Effector memory CD4-positive, alpha-beta T cell (primary cell): ENCODE results near the gene PRPF31.
A peak's percentile ranks its signal among the peaks of the same experiment; 100 is the strongest.

Source experiments
- DNase-seq, 3 donors: peaks; one replicate each; pipeline ENCODE4 v3.0.0-alpha.2; 2020
- H3K27ac ChIP-seq: 2 replicates; pipeline ENCODE4 v1.7.0; 2013; ENCODE audit warnings: mild to moderate bottlenecking, low read length, moderate library complexity; ENCODE audit not compliant: insufficient read depth, poor library complexity, severe bottlenecking
- H3K27me3 ChIP-seq: replicated peaks from 2 replicates; pipeline ENCODE4 v1.7.0; 2013; ENCODE audit warnings: mild to moderate bottlenecking, low read length; ENCODE audit not compliant: insufficient read depth, control insufficient read depth, poor library complexity, severe bottlenecking
- H3K36me3 ChIP-seq: 2 replicates; pipeline ENCODE4 v1.7.0; 2013; ENCODE audit warnings: mild to moderate bottlenecking, low read length, moderate library complexity; ENCODE audit not compliant: control insufficient read depth, insufficient read depth
- H3K4me1 ChIP-seq: 2 replicates; pipeline ENCODE4 v1.7.0; 2013; ENCODE audit warnings: low read length, mild to moderate bottlenecking; ENCODE audit not compliant: control insufficient read depth, insufficient read depth, poor library complexity, severe bottlenecking
- H3K4me3 ChIP-seq: 2 replicates; pipeline ENCODE4 v1.7.0; 2013; ENCODE audit warnings: low read length, low read depth, mild to moderate bottlenecking; ENCODE audit not compliant: insufficient read depth, poor library complexity, severe bottlenecking
- H3K9me3 ChIP-seq: 2 replicates; pipeline ENCODE4 v1.7.0; 2013; ENCODE audit warnings: mild to moderate bottlenecking, low read length, moderate library complexity; ENCODE audit not compliant: control insufficient read depth

The PRPF31 gene

DNA sequence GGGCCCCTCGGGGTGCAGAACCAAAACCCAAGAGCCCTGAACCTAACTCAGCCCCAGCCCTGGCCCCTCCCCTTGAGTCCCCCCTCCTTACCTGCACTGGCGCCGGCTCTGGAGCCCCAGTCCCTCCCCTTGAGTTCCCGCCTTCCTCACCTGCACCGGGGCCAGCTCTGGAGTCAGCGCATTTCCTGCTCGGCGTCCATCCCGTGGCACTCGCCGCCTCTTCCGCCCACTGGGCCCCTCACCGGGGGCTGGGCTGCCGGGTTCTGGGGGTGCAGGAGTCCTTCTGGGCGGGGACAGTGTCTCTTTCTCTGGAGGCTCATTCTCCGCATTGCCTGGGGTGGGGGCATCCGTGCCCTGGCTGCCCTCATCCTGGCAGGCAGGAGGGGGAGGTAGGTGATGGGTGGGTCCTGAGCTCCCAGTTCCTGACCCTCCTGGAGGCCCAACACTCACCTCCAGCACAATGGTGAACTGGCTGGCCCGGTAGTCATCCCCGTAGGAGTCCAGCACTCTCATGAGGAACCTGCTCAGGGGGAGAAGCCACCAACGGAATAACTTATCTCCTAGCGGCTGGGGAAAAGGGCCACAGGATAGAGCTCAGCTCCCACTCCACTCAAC, 7.6 kb upstream of the PRPF31 start:
- no peak for DNase-seq
- peaks cover 51% of the 10 kb centered on the region for H3K36me3 ChIP-seq
- H3K27me3 ChIP-seq: no peaks in the 10 kb centered on the region
- H3K4me3 ChIP-seq: no peak overlapping the region
- peaks cover 4% of the 10 kb centered on the region for H3K4me1 ChIP-seq
- no peaks in the 10 kb centered on the region for H3K9me3 ChIP-seq
- H3K27ac ChIP-seq: no peak overlapping the region

DNA sequence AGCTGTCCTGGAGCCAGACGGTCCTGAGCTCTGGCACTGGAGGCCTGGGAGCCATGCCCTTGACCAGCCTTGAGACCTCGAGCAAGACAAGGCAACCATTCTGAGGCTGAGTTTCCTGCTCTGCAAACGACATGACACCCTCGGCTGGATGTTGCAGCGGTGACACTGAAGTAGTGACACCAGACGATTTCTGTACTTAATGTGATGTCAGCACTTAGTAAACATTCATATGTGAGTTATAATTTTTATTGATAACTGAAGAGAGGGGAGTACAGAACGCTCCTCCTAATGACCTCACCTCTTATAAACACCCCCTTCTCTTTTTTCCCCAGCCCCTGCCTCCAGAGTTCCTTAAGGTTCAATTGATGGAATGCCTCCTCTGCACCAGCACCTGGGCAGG, 7.1 kb upstream of the PRPF31 start:
- H3K27me3 ChIP-seq: no peaks in the 10 kb centered on the region
- H3K36me3 ChIP-seq: peaks cover 51% of the 10 kb centered on the region
- peaks cover 1% of the 10 kb centered on the region for H3K4me1 ChIP-seq
- DNase-seq: no peak
- H3K9me3 ChIP-seq: no peaks in the 10 kb centered on the region
- H3K4me3 ChIP-seq: no peak overlapping the region
- H3K27ac ChIP-seq: no peak overlapping the region

DNA sequence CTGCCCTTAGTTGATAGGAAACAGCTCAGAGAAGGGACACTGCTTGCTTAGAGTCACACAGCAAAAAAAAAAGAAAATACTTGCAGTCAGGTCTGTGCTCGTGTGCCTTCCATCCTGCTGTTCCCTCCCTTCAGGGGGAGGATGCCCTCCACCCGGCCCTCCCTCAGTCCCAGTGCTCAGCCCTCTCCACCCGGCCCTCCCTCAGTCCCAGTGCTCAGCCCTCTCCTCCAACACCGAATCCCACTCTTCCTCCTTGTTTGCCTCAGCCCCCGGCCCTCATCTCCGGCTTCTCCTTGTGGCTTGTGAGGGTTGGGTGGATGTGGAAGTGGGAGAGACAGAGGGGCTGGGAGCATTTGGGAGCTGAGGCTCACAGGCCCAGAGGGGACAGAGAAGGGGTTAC, 5.9 kb upstream of the PRPF31 start:
- no peak for DNase-seq
- H3K36me3 ChIP-seq: peaks cover 51% of the 10 kb centered on the region

DNA sequence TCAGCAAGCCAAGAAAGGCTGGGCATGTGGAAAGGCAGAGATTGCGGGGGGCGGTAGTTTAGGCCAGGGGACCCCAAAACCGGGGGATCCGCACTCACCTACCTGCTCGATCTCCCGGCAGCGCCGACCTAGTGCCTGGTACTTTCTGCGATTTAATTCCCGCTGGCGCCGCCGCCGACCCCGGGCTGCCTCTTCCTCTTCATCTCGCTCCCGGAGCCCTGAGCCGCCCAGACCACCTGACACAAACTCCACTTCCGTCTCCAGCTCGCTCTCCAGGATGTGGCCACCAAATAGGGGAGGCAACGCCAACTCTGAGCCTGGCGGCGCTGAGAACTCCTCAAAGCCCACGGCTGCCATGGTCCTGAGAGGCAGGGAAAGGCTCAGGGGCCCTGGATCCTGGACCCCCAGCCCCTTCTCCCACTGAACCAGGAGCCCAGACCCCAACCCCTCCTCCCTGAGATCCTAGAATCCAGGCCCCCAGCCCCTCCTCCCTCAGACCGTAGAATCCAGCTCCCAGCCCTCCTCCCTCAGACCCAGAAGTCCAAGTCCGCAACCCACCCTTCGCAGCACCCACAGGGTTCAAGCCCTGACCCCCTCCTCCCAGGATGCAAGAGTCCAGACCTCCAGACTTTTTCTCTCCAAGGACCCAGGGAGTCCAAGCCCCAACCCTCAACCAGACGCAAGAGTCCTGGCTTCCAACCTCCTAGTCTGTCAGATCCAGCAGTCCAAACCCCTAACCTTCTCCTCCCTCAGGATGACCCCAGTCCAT, 1.0 kb upstream of the PRPF31 start:
- Histone ChIP-seq H3K36me3 (peaks cover 24% of the 10 kb centered on the region), H3K9me3 (no peaks in the 10 kb centered on the region), H3K27me3 (no peaks in the 10 kb centered on the region), H3K27ac (peak overlapping the region; percentile 83), H3K4me1 (peaks cover 12% of the 10 kb centered on the region), H3K4me3 (peak overlapping the region; percentile 78)
- DNase-seq: peak in 2 of 3 donors; percentile 29 to 44

More for the DNA sequence above, 5.9 kb upstream of the PRPF31 start:
- Histone ChIP-seq H3K4me3 (no peak overlapping the region), H3K27me3 (no peaks in the 10 kb centered on the region), H3K4me1 (peaks cover 2% of the 10 kb centered on the region), H3K9me3 (no peaks in the 10 kb centered on the region), H3K27ac (no peak overlapping the region)

DNA sequence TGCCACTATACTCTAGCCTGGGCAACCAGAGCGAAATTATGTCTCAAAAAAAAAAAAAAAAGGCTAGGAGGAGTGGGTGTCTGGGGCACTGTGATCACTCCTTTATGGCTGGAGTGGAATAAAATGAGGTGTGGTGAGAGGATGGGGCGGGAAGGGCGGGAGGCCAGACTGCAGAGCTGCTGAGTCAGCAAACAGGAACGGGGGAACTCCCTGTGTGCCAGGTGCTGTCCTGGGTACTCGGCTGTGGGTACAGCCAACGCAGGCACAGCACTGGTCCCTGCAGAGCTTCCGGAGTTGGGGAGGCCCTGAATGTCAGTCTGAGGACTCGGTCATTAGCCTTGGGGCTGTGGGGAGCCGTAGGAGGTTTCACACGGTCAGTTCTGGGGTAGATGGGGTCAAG, 5.7 kb downstream of the PRPF31 start:
- peaks cover 68% of the 10 kb centered on the region for H3K36me3 ChIP-seq
- DNase-seq: no peak
- peaks cover 6% of the 10 kb centered on the region for H3K4me1 ChIP-seq
- H3K9me3 ChIP-seq: no peaks in the 10 kb centered on the region
- H3K27ac ChIP-seq: no peak overlapping the region
- H3K4me3 ChIP-seq: no peak overlapping the region
- no peaks in the 10 kb centered on the region for H3K27me3 ChIP-seq

DNA sequence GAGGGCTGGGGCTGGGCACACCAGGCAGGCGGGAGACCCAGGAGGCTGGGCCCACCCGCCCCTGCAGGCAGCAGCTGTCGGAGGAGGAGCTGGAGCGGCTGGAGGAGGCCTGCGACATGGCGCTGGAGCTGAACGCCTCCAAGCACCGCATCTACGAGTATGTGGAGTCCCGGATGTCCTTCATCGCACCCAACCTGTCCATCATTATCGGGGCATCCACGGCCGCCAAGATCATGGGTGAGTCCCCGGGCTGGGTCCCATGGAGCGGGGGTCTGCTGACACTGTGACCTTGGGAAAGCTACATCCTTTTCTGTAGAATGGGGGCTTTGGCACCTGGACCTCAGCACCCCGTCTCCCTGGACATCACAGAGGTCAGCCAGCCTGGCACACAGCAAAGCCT, 8.1 kb downstream of the PRPF31 start:
- Histone ChIP-seq H3K9me3 (no peaks in the 10 kb centered on the region), H3K4me1 (no peaks in the 10 kb centered on the region), H3K4me3 (no peak overlapping the region), H3K36me3 (peaks cover 82% of the 10 kb centered on the region), H3K27ac (no peak overlapping the region), H3K27me3 (no peaks in the 10 kb centered on the region)
- DNase-seq: no peak

DNA sequence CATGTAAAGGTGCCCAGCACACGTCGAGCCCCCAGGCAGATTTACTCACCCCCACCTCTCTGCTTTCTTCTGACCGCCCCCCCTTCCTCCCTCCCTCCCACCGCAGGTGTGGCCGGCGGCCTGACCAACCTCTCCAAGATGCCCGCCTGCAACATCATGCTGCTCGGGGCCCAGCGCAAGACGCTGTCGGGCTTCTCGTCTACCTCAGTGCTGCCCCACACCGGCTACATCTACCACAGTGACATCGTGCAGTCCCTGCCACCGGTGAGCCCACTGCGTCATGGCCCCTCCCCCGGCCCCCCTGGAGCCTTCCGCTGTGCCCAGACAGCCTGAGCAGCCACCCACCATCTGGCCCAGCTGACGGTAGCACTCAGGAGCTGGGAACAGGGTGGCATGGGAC, 8.8 kb downstream of the PRPF31 start:
- Histone ChIP-seq H3K4me1 (no peaks in the 10 kb centered on the region), H3K27ac (no peak overlapping the region), H3K4me3 (no peak overlapping the region), H3K9me3 (no peaks in the 10 kb centered on the region), H3K36me3 (peaks cover 87% of the 10 kb centered on the region), H3K27me3 (no peaks in the 10 kb centered on the region)
- DNase-seq: no peak

DNA sequence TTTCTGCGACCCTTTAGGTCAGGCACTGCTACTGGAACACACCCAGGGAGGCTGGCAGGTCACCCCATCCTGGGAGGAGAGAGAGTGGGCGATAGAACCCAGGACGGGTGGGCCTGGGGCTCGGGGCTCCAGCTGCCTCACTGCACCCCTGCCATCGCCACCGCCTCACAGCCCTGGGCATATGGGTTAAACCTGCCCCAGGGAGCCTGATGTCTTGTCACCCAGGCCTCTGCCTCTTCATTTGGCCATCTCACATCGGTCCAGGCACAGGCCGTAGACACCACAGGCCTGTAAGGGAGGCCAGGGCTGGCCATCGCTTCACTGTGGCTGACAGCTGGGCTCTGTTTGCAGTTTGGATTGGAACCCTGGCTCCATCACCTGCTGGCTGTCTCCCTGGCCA, 10.2 kb downstream of the PRPF31 start:
- no peak for DNase-seq
- no peak overlapping the region for H3K4me3 ChIP-seq
- no peaks in the 10 kb centered on the region for H3K27me3 ChIP-seq
- H3K27ac ChIP-seq: no peak overlapping the region
- H3K9me3 ChIP-seq: no peaks in the 10 kb centered on the region
- H3K36me3 ChIP-seq: peaks cover 82% of the 10 kb centered on the region
- no peaks in the 10 kb centered on the region for H3K4me1 ChIP-seq

DNA sequence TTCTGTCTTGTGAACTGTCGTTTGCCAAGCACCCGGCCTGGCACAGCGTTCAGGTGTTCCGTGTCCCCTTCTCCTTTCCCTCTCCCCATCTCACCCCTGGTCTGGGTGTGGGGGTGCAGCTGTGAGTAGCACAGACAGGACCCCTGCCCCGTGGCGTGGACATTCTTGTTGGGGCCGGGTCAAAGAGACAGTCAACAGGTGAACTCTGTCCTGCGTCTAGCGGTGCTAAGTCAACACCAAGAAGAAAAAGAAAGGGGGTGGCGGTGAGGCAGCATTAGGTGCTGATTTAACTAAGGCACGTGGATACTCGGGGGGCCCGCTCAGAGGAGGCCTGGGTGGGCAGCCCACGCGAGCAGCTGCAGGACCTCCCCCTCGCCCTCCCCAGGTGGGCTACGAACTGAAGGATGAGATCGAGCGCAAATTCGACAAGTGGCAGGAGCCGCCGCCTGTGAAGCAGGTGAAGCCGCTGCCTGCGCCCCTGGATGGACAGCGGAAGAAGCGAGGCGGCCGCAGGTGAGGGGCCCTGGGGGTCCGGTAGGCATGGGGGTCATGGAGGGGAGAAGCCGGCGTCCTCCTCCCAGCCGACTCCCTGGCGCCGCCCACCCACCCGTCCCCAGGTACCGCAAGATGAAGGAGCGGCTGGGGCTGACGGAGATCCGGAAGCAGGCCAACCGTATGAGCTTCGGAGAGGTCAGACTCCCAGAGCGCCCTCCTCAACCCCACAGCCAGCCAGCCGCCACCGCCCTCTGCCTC, 12.3 kb downstream of the PRPF31 start:
- H3K4me1 ChIP-seq: no peaks in the 10 kb centered on the region
- H3K9me3 ChIP-seq: no peaks in the 10 kb centered on the region
- H3K4me3 ChIP-seq: no peak overlapping the region
- H3K27me3 ChIP-seq: no peaks in the 10 kb centered on the region
- no peak overlapping the region for H3K27ac ChIP-seq
- H3K36me3 ChIP-seq: peaks cover 77% of the 10 kb centered on the region
- DNase-seq: no peak

DNA sequence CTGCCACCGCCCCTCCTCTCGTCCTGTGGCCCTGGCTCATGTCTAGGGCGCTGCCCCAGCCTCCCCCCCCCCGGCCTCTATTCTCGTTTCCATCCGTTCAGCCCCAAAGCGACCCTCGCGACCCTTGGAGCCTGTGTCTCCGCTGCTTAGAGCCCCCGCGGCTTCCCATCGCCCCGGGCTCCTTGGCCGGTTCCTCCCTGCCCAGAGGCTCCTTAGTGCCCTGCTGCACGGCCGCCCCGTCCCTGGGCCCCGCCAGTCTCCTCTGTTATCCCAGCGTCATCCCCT, 12.8 kb downstream of the PRPF31 start:
- H3K27me3 ChIP-seq: no peaks in the 10 kb centered on the region
- H3K4me1 ChIP-seq: no peaks in the 10 kb centered on the region
- DNase-seq: no peak
- no peak overlapping the region for H3K4me3 ChIP-seq
- H3K27ac ChIP-seq: no peak overlapping the region
- peaks cover 71% of the 10 kb centered on the region for H3K36me3 ChIP-seq
- H3K9me3 ChIP-seq: no peaks in the 10 kb centered on the region
